HEK293 (cell line): Measurements from ENCODE around the gene PGPEP1.

ENCODE experiments used
- CTCF ChIA-PET: fragments of 350-600 bp; formaldehyde crosslinking; extraction: SDS; loops from one replicate; lab custom pipeline; 2021; ENCODE audit warnings: antibody characterized with exemption; lab: Yijun Ruan, JAX
- POLR2A ChIA-PET: fragments of 300-600 bp; formaldehyde crosslinking; extraction: SDS; loops from one replicate; lab custom pipeline; 2020; ENCODE audit warnings: antibody characterized with exemption, inconsistent platforms; lab: Yijun Ruan, JAX
- H3K27ac ChIP-seq: fragments of 200-500 bp; sonication (Bioruptor generic); 2 replicates; pipeline ENCODE4 v1.5.1; 2014; ENCODE audit warnings: low read depth, low read length, control low read depth, inconsistent platforms; ENCODE audit errors: extremely low read depth
- H3K36me3 ChIP-seq, 2 experiments: fragments of 200-500 bp in 1 of 2; sonication (Bioruptor generic) in 1 of 2; 1 replicate in 1 of 2; 2 replicates in 1 of 2; pipeline ENCODE4 v1.5.1; 2014 to 2017; ENCODE audit warnings: inconsistent platforms in 2 of 2, low read length in 2 of 2; ENCODE audit not compliant: control insufficient read depth in 2 of 2, insufficient read depth in 1 of 2
- H3K4me1 ChIP-seq: fragments of 200-500 bp; sonication (Bioruptor generic); 2 replicates; pipeline ENCODE4 v1.5.1; 2014; ENCODE audit warnings: mild to moderate bottlenecking, low read length, inconsistent platforms; ENCODE audit not compliant: control insufficient read depth, insufficient read depth
- H3K4me3 ChIP-seq: 2 replicates; pipeline ENCODE4 v1.5.1; 2011; ENCODE audit warnings: low read depth, mild to moderate bottlenecking, control low read depth, low read length, moderate library complexity
- H3K9me3 ChIP-seq: fragments of 200-500 bp; sonication (Bioruptor generic); 2 replicates; pipeline ENCODE4 v1.5.1; 2014; ENCODE audit warnings: low read depth, low read length, inconsistent platforms; ENCODE audit not compliant: control insufficient read depth, insufficient read depth
- OVOL3 ChIP-seq: fragments of 450-650 bp; formaldehyde crosslinking; IDR thresholded peaks from 2 replicates; pipeline ENCODE4 v1.5.1; 2016; ENCODE audit warnings: missing biosample characterization, missing genetic modification characterization
- SCRT1 ChIP-seq: fragments of 450-650 bp; formaldehyde crosslinking; IDR thresholded peaks from 2 replicates; pipeline ENCODE4 v1.5.1; 2016; ENCODE audit warnings: missing biosample characterization, missing genetic modification characterization, borderline replicate concordance
- SCRT2 ChIP-seq: fragments of 450-650 bp; formaldehyde crosslinking; IDR thresholded peaks from 2 replicates; pipeline ENCODE4 v1.5.1; 2016; ENCODE audit warnings: missing biosample characterization, missing genetic modification characterization
- YY2 ChIP-seq: fragments of 450-650 bp; formaldehyde crosslinking; IDR thresholded peaks from 2 replicates; pipeline ENCODE4 v1.5.1; 2016; ENCODE audit warnings: missing biosample characterization, missing genetic modification characterization
- ZBTB7A ChIP-seq: fragments of 450-650 bp; formaldehyde crosslinking; IDR thresholded peaks from 2 replicates; pipeline ENCODE4 v1.5.1; 2016; ENCODE audit warnings: low read depth, missing biosample characterization, missing genetic modification characterization
- ZNF10 ChIP-seq: fragments of 450-650 bp; formaldehyde crosslinking; IDR thresholded peaks from 2 replicates; pipeline ENCODE4 v1.5.1; 2017; ENCODE audit warnings: missing biosample characterization, missing genetic modification characterization
- ZNF248 ChIP-seq: fragments of 450-650 bp; formaldehyde crosslinking; IDR thresholded peaks from 2 replicates; pipeline ENCODE4 v1.5.1; 2017; ENCODE audit warnings: missing biosample characterization, missing genetic modification characterization
- ZNF266 ChIP-seq: fragments of 450-650 bp; formaldehyde crosslinking; IDR thresholded peaks from 2 replicates; pipeline ENCODE4 v1.5.1; 2016; ENCODE audit warnings: missing biosample characterization, missing genetic modification characterization, low read depth
- ZNF311 ChIP-seq: fragments of 450-650 bp; formaldehyde crosslinking; IDR thresholded peaks from 2 replicates; pipeline ENCODE4 v1.5.1; 2017; ENCODE audit warnings: missing biosample characterization, missing genetic modification characterization, borderline replicate concordance
- ZNF366 ChIP-seq: fragments of 450-650 bp; formaldehyde crosslinking; conservative IDR thresholded peaks from 2 replicates; pipeline ENCODE4 v1.5.1; 2016; ENCODE audit warnings: missing biosample characterization, missing genetic modification characterization
- ZNF473 ChIP-seq: fragments of 450-650 bp; formaldehyde crosslinking; IDR thresholded peaks from 2 replicates; pipeline ENCODE4 v1.5.1; 2017; ENCODE audit warnings: missing biosample characterization, missing genetic modification characterization
- ZNF501 ChIP-seq: fragments of 450-650 bp; formaldehyde crosslinking; IDR thresholded peaks from 2 replicates; pipeline ENCODE4 v1.5.1; 2016; ENCODE audit warnings: missing biosample characterization, missing genetic modification characterization
- ZNF514 ChIP-seq: fragments of 450-650 bp; formaldehyde crosslinking; IDR thresholded peaks from 2 replicates; pipeline ENCODE4 v1.5.1; 2016; ENCODE audit warnings: missing biosample characterization, missing genetic modification characterization
- ZNF600 ChIP-seq: fragments of 450-650 bp; formaldehyde crosslinking; IDR thresholded peaks from 2 replicates; pipeline ENCODE4 v1.5.1; 2016; ENCODE audit warnings: missing biosample characterization, missing genetic modification characterization
- ZNF623 ChIP-seq: fragments of 450-650 bp; formaldehyde crosslinking; IDR thresholded peaks from 2 replicates; pipeline ENCODE4 v1.5.1; 2016; ENCODE audit warnings: missing biosample characterization, missing genetic modification characterization
- ZNF776 ChIP-seq: fragments of 450-650 bp; formaldehyde crosslinking; IDR thresholded peaks from 2 replicates; pipeline ENCODE4 v1.5.0; 2017; ENCODE audit warnings: missing biosample characterization, missing genetic modification characterization, borderline replicate concordance
- TF ChIP-seq, protein P1 (sequence below): fragments of 450-650 bp; formaldehyde crosslinking; IDR thresholded peaks from 2 replicates; pipeline ENCODE4 v1.5.1; 2016; ENCODE audit warnings: missing biosample characterization, missing genetic modification characterization
- TF ChIP-seq, protein P2 (sequence below): fragments of 450-650 bp; formaldehyde crosslinking; IDR thresholded peaks from 2 replicates; pipeline ENCODE4 v1.5.1; 2016; ENCODE audit warnings: missing biosample characterization, missing genetic modification characterization
- TF ChIP-seq, protein P3 (sequence below): fragments of 450-650 bp; formaldehyde crosslinking; IDR thresholded peaks from 2 replicates; pipeline ENCODE4 v1.5.1; 2016; ENCODE audit warnings: missing biosample characterization, missing genetic modification characterization
- TF ChIP-seq, protein P4 (sequence below): fragments of 450-650 bp; formaldehyde crosslinking; IDR thresholded peaks from 2 replicates; pipeline ENCODE4; 2016; ENCODE audit warnings: missing biosample characterization, missing genetic modification characterization
- TF ChIP-seq, protein P5 (sequence below): fragments of 450-650 bp; formaldehyde crosslinking; IDR thresholded peaks from 2 replicates; pipeline ENCODE4 v1.5.0; 2017; ENCODE audit warnings: missing biosample characterization, missing genetic modification characterization, borderline replicate concordance
- TF ChIP-seq, protein P6 (sequence below): fragments of 450-650 bp; formaldehyde crosslinking; IDR thresholded peaks from 2 replicates; pipeline ENCODE4 v1.5.1; 2016; ENCODE audit warnings: missing biosample characterization, missing genetic modification characterization

Gene PGPEP1

DNA sequence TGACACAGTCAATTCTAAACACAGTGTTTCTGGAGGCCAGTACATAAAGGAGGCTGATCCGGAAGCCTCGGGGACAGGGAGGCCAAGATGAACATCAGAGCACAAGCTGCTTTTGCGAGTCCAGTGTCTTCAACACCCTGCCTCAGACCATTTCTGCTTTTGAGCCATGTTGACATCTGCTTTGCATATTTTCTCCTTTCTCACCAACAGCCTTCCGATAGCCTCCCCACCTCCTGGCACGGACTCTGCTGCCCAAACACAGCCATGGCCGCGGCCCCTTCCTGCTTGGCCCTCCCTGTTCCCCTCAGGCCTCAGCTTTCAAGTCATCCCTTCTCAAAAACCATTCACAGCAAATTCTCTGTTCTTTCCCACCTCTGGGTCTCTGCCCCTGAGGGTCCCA lies 53.4 kb downstream of the PGPEP1 start (continued):
- TF ChIP-seq, protein P1, sequence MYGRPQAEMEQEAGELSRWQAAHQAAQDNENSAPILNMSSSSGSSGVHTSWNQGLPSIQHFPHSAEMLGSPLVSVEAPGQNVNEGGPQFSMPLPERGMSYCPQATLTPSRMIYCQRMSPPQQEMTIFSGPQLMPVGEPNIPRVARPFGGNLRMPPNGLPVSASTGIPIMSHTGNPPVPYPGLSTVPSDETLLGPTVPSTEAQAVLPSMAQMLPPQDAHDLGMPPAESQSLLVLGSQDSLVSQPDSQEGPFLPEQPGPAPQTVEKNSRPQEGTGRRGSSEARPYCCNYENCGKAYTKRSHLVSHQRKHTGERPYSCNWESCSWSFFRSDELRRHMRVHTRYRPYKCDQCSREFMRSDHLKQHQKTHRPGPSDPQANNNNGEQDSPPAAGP = no peak
- TF ChIP-seq, protein P2, sequence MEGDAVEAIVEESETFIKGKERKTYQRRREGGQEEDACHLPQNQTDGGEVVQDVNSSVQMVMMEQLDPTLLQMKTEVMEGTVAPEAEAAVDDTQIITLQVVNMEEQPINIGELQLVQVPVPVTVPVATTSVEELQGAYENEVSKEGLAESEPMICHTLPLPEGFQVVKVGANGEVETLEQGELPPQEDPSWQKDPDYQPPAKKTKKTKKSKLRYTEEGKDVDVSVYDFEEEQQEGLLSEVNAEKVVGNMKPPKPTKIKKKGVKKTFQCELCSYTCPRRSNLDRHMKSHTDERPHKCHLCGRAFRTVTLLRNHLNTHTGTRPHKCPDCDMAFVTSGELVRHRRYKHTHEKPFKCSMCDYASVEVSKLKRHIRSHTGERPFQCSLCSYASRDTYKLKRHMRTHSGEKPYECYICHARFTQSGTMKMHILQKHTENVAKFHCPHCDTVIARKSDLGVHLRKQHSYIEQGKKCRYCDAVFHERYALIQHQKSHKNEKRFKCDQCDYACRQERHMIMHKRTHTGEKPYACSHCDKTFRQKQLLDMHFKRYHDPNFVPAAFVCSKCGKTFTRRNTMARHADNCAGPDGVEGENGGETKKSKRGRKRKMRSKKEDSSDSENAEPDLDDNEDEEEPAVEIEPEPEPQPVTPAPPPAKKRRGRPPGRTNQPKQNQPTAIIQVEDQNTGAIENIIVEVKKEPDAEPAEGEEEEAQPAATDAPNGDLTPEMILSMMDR = no peak
- TF ChIP-seq, protein P3, sequence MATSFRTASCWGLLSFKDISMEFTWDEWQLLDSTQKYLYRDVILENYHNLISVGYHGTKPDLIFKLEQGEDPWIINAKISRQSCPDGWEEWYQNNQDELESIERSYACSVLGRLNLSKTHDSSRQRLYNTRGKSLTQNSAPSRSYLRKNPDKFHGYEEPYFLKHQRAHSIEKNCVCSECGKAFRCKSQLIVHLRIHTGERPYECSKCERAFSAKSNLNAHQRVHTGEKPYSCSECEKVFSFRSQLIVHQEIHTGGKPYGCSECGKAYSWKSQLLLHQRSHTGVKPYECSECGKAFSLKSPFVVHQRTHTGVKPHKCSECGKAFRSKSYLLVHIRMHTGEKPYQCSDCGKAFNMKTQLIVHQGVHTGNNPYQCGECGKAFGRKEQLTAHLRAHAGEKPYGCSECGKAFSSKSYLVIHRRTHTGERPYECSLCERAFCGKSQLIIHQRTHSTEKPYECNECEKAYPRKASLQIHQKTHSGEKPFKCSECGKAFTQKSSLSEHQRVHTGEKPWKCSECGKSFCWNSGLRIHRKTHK (tag by site-specific recombination) = no peak
- TF ChIP-seq ZNF311 (no peak), ZNF501 (no peak), ZNF600 (no peak), ZNF366 (no peak), ZNF623 (no peak), SCRT2 (tag by site-specific recombination) (no peak), OVOL3 (no peak), ZNF10 (tag by site-specific recombination) (no peak)
- TF ChIP-seq, protein P4, sequence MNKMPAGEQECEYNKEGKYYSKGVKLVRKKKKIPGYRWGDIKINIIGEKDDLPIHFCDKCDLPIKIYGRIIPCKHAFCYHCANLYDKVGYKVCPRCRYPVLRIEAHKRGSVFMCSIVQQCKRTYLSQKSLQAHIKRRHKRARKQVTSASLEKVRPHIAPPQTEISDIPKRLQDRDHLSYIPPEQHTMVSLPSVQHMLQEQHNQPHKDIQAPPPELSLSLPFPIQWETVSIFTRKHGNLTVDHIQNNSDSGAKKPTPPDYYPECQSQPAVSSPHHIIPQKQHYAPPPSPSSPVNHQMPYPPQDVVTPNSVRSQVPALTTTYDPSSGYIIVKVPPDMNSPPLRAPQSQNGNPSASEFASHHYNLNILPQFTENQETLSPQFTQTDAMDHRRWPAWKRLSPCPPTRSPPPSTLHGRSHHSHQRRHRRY (tag by site-specific recombination) = no peak
- TF ChIP-seq, all 188 proteins: peak for 0

DNA sequence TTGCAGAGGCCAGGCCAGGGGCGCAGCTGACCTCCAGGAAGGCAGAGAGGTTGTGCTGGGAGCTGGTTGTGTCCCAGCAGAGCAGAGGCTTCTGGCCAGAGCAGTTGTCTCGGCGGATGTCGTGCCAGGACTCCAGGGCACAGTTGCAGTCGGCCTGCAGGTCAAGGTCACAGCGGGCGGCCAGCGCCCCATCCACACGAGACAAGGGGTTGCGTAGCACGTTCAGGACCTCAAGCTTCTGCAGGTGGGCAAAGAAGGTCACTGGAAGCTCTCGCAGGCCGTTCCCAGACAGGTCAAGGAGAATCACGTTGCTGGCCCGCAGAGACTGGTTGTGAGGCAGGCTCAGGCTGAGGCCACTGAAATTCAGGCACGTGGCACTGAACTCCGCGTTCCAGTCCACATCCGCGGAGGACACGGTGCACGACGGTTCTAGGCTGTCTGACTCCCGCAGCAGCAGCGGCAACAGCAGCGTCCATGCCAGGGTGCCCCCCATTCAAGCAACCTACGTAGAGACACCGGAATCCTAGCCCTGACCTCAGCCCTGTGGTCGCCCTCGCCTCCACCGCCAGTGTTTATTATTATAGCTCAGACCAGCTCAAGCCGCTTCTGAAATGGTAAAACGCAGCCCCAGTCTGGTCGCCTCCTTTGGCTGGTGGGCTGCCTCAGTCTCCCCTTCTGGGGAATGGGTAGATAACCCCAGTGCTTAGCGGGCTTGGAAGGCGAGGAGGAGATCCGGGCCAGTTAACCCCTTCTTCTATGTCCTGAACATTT lies 56.3 kb downstream of the PGPEP1 start:
- no peaks in the 10 kb centered on the region for H3K36me3 ChIP-seq
- ChIA-PET CTCF (interaction anchor here (0.6 to 8.5 kb wide), 6 partner anchors 8 to 150 kb away, joined by 3 to 68 read pairs (median 4); partner anchors contain the start of gene GDF15), POLR2A (no interaction called here)
- H3K4me1 ChIP-seq = no peaks in the 10 kb centered on the region
- H3K4me3 ChIP-seq = no peak overlapping the region
- H3K27ac ChIP-seq = no peak overlapping the region
- H3K9me3 ChIP-seq = no peaks in the 10 kb centered on the region
- TF ChIP-seq ZBTB7A (tag by site-specific recombination) (no peak), ZNF266 (no peak), ZNF248 (tag by site-specific recombination) (no peak), SCRT1 (no peak), ZNF776 (tag by site-specific recombination) (no peak), ZNF514 (no peak), ZNF473 (no peak), YY2 (no peak)
- TF ChIP-seq, protein P5, sequence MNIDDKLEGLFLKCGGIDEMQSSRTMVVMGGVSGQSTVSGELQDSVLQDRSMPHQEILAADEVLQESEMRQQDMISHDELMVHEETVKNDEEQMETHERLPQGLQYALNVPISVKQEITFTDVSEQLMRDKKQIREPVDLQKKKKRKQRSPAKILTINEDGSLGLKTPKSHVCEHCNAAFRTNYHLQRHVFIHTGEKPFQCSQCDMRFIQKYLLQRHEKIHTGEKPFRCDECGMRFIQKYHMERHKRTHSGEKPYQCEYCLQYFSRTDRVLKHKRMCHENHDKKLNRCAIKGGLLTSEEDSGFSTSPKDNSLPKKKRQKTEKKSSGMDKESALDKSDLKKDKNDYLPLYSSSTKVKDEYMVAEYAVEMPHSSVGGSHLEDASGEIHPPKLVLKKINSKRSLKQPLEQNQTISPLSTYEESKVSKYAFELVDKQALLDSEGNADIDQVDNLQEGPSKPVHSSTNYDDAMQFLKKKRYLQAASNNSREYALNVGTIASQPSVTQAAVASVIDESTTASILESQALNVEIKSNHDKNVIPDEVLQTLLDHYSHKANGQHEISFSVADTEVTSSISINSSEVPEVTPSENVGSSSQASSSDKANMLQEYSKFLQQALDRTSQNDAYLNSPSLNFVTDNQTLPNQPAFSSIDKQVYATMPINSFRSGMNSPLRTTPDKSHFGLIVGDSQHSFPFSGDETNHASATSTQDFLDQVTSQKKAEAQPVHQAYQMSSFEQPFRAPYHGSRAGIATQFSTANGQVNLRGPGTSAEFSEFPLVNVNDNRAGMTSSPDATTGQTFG = no peak
- TF ChIP-seq, protein P6, sequence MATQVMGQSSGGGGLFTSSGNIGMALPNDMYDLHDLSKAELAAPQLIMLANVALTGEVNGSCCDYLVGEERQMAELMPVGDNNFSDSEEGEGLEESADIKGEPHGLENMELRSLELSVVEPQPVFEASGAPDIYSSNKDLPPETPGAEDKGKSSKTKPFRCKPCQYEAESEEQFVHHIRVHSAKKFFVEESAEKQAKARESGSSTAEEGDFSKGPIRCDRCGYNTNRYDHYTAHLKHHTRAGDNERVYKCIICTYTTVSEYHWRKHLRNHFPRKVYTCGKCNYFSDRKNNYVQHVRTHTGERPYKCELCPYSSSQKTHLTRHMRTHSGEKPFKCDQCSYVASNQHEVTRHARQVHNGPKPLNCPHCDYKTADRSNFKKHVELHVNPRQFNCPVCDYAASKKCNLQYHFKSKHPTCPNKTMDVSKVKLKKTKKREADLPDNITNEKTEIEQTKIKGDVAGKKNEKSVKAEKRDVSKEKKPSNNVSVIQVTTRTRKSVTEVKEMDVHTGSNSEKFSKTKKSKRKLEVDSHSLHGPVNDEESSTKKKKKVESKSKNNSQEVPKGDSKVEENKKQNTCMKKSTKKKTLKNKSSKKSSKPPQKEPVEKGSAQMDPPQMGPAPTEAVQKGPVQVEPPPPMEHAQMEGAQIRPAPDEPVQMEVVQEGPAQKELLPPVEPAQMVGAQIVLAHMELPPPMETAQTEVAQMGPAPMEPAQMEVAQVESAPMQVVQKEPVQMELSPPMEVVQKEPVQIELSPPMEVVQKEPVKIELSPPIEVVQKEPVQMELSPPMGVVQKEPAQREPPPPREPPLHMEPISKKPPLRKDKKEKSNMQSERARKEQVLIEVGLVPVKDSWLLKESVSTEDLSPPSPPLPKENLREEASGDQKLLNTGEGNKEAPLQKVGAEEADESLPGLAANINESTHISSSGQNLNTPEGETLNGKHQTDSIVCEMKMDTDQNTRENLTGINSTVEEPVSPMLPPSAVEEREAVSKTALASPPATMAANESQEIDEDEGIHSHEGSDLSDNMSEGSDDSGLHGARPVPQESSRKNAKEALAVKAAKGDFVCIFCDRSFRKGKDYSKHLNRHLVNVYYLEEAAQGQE (tag by site-specific recombination) = no peak
